SU-DHL-6 (cell line): ENCODE results near the gene SLC39A10.

Experiments used
- H2AFZ ChIP-seq: fragments of 200-600 bp; sonication (generic); 2 replicates; pipeline ENCODE4 v1.6.1; 2014; ENCODE audit warnings: low read depth, mild to moderate bottlenecking, moderate library complexity, mixed read lengths, antibody characterized with exemption, low read length; ENCODE audit not compliant: severe bottlenecking
- H3F3A ChIP-seq: fragments of 200-600 bp; shearing (Covaris generic); 2 replicates; pipeline ENCODE4 v1.6.0; 2016; ENCODE audit warnings: antibody characterized with exemption, mild to moderate bottlenecking; ENCODE audit not compliant: insufficient read depth
- H3K27ac ChIP-seq: fragments of 200-600 bp; sonication (generic); 2 replicates; pipeline ENCODE4 v1.5.1; 2016; ENCODE audit warnings: low read depth, mild to moderate bottlenecking, low read length, moderate library complexity, mixed read lengths
- H3K27me3 ChIP-seq: fragments of 200-600 bp; sonication (generic), shearing (Covaris generic); 2 replicates; pipeline ENCODE4 v1.6.0; 2014; ENCODE audit warnings: mild to moderate bottlenecking, low read length
- H3K36me3 ChIP-seq: fragments of 200-600 bp; sonication (generic); 2 replicates; pipeline ENCODE4 v1.6.1; 2014; ENCODE audit warnings: mild to moderate bottlenecking, low read length, mixed read lengths
- H3K4me2 ChIP-seq: fragments of 300-600, 200-600 bp; shearing (Covaris generic), sonication (generic); 2 replicates; pipeline ENCODE4 v1.6.0; 2014; ENCODE audit warnings: low read length, low read depth, mild to moderate bottlenecking; ENCODE audit not compliant: poor library complexity, severe bottlenecking
- H3K4me3 ChIP-seq: fragments of 200-600 bp; sonication (generic); 2 replicates; pipeline ENCODE4 v1.5.1; 2014; ENCODE audit warnings: antibody characterized with exemption, low read length, mild to moderate bottlenecking, mixed read lengths; ENCODE audit not compliant: insufficient read depth, poor library complexity, severe bottlenecking
- H3K79me2 ChIP-seq: fragments of 200-600 bp; sonication (generic); 2 replicates; pipeline ENCODE4 v1.6.1; 2014; ENCODE audit warnings: mild to moderate bottlenecking, low read length, moderate library complexity; ENCODE audit not compliant: insufficient read depth
- H3K9ac ChIP-seq: fragments of 200-600 bp; sonication (generic); 2 replicates; pipeline ENCODE4 v1.7.0; 2014; ENCODE audit warnings: mild to moderate bottlenecking, low read length
- H3K9me2 ChIP-seq: fragments of 200-600 bp; sonication (generic); replicated peaks from 2 replicates; pipeline ENCODE4 v1.6.1; 2014; ENCODE audit warnings: low read length; ENCODE audit not compliant: insufficient read depth
- H3K9me3 ChIP-seq: fragments of 200-600 bp; sonication (generic); 2 replicates; pipeline ENCODE4 v1.6.1; 2014; ENCODE audit warnings: low read length, mixed read lengths; ENCODE audit not compliant: insufficient read depth
- H4K20me1 ChIP-seq: fragments of 200-600 bp; sonication (generic); 2 replicates; pipeline ENCODE4 v1.6.1; 2014; ENCODE audit warnings: low read depth, mild to moderate bottlenecking, antibody characterized with exemption, low read length, moderate library complexity, mixed read lengths
- EZH2phosphoT487 ChIP-seq: fragments of 200-600 bp; sonication (generic), shearing (Covaris generic); conservative IDR thresholded peaks from 2 replicates; pipeline ENCODE4 v1.6.1; 2018; ENCODE audit warnings: mild to moderate bottlenecking, antibody characterized with exemption, low read length, moderate library complexity, mixed read lengths
- TF ChIP-seq, protein P1 (sequence below): fragments of 200-600 bp; sonication (generic); IDR thresholded peaks from one replicate; pipeline ENCODE4 v1.5.1; 2017; ENCODE audit warnings: antibody characterized with exemption, mild to moderate bottlenecking, low read length, moderate library complexity; ENCODE audit not compliant: insufficient read depth, poor library complexity, severe bottlenecking

The SLC39A10 gene

DNA sequence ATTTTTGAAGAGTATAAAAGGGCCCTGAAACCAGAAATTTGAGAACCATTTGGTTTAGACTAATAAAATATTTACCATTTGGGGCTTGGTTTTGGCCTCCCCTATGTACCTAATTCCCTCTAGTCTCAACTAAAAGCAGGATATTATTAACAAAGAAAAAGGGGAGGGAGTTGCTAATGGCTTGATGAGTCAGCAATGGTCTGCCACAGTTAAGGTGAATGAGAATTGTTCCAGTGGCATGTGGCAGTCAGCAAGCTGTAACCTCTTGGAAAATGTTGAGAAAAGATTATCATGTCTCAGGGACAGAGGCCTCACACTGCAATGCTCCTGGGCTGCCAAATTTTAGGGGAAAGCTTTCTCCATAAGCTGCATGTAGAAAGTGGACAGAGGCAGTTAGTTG is 20.1 kb upstream of the SLC39A10 start:
- Histone ChIP-seq H3K27ac (no peak overlapping the region), H4K20me1 (no peaks in the 10 kb centered on the region), H3K9ac (no peak overlapping the region), H3K27me3 (no peaks in the 10 kb centered on the region), H3K4me2 (no peak overlapping the region), H3F3A (no peaks in the 10 kb centered on the region), H3K36me3 (no peaks in the 10 kb centered on the region), H3K79me2 (no peaks in the 10 kb centered on the region), H2AFZ (no peak overlapping the region), H3K9me3 (no peaks in the 10 kb centered on the region), H3K4me3 (no peak overlapping the region), H3K9me2 (no peaks in the 10 kb centered on the region)
- TF ChIP-seq, protein P1, sequence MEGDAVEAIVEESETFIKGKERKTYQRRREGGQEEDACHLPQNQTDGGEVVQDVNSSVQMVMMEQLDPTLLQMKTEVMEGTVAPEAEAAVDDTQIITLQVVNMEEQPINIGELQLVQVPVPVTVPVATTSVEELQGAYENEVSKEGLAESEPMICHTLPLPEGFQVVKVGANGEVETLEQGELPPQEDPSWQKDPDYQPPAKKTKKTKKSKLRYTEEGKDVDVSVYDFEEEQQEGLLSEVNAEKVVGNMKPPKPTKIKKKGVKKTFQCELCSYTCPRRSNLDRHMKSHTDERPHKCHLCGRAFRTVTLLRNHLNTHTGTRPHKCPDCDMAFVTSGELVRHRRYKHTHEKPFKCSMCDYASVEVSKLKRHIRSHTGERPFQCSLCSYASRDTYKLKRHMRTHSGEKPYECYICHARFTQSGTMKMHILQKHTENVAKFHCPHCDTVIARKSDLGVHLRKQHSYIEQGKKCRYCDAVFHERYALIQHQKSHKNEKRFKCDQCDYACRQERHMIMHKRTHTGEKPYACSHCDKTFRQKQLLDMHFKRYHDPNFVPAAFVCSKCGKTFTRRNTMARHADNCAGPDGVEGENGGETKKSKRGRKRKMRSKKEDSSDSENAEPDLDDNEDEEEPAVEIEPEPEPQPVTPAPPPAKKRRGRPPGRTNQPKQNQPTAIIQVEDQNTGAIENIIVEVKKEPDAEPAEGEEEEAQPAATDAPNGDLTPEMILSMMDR = no peak
- no peak for TF ChIP-seq EZH2phosphoT487

DNA sequence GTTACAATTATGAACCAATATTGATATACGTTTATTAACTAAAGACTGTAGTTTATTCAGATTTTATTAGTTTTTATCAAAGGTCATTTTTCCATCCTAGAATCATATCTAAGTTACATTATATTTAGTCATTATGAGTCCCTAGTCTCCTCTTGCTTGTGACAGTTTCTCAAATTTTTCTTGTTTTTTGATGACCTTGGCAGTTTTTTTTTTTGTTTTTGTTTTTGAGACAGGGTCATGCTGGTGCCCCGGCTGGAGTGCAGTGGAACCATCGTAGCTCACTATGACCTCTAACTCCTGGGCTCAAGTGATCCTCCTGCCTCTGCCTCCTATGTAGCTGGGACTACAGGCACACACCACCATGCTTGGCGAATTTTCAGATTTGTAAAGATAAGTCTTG is 18.3 kb upstream of the SLC39A10 start:
- Histone ChIP-seq H3K36me3 (no peaks in the 10 kb centered on the region), H4K20me1 (no peaks in the 10 kb centered on the region), H3K4me3 (no peak overlapping the region), H3F3A (no peaks in the 10 kb centered on the region), H3K79me2 (no peaks in the 10 kb centered on the region), H3K27ac (no peak overlapping the region), H2AFZ (no peak overlapping the region), H3K9ac (no peak overlapping the region), H3K9me3 (no peaks in the 10 kb centered on the region), H3K27me3 (no peaks in the 10 kb centered on the region), H3K9me2 (no peaks in the 10 kb centered on the region), H3K4me2 (no peak overlapping the region)
- TF ChIP-seq EZH2phosphoT487 = no peak
- TF ChIP-seq, protein P1 = no peak

DNA sequence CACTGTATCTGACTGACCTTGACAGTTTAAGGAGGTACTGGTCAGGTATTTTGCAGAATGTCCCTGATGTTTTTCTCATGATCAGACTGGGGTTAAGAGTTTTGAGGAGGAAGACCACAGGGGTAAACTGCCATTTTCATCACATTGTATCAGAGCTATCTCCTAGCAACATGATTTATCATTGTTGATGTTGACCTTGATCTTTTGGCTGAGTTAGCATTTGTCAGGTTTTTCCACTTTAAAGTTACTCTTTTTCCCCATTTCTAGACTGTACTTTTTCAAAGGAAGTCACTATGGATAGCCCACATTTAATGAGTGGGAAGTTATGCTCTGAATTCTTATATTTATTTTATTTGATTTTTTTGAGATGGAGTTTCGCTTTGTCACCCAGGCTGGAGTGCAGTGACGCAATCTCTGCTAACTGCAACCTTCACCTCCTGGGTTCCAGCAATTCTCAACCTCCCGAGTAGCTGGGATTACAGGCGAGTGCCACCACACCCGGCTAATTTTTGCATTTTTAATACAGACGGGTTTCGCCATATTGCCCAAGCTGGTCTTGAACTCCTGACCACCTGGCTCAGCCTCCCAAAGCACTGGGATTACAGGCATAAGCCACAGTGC is 17.7 kb upstream of the SLC39A10 start:
- Histone ChIP-seq H3K9me3 (no peaks in the 10 kb centered on the region), H3K36me3 (no peaks in the 10 kb centered on the region), H3K4me2 (no peak overlapping the region), H3K4me3 (no peak overlapping the region), H4K20me1 (no peaks in the 10 kb centered on the region), H2AFZ (no peak overlapping the region), H3F3A (no peaks in the 10 kb centered on the region), H3K9me2 (no peaks in the 10 kb centered on the region), H3K79me2 (no peaks in the 10 kb centered on the region), H3K9ac (no peak overlapping the region), H3K27me3 (no peaks in the 10 kb centered on the region), H3K27ac (no peak overlapping the region)
- TF ChIP-seq, protein P1 = no peak
- TF ChIP-seq EZH2phosphoT487 = no peak
